Activated CD8-positive, alpha-beta memory T cell treated with anti-CD3 and anti-CD28 coated beads for 24 hours (primary cell): Measurements from ENCODE around the gene GUCY2D.
A peak's percentile ranks its signal among the peaks of the same experiment; 100 is the strongest.

ENCODE experiments used
- DNase-seq: peaks from one replicate; pipeline ENCODE4 v3.0.0-alpha.2; 2020

Gene GUCY2D

DNA sequence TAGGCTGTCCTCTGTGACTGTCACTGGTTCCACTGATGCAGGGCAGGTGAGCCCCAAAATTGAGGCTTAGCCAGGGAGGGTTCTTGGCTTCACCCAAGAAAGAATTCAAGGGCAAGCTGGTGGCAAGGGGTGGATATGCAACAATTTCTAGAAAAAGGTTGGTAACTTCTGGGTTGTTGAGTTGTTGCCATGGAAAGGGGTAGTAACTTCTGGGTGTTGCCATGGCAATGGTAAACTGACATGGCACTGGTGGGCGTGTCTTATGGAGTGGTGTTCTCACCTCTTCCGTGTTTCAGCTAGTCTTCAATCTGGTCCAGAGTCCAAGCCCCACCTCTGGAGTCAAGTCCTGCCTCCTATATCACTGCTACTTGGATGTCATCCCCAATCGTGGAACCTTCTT lies 9.5 kb upstream of the GUCY2D start:
- DNase-seq = no peak

DNA sequence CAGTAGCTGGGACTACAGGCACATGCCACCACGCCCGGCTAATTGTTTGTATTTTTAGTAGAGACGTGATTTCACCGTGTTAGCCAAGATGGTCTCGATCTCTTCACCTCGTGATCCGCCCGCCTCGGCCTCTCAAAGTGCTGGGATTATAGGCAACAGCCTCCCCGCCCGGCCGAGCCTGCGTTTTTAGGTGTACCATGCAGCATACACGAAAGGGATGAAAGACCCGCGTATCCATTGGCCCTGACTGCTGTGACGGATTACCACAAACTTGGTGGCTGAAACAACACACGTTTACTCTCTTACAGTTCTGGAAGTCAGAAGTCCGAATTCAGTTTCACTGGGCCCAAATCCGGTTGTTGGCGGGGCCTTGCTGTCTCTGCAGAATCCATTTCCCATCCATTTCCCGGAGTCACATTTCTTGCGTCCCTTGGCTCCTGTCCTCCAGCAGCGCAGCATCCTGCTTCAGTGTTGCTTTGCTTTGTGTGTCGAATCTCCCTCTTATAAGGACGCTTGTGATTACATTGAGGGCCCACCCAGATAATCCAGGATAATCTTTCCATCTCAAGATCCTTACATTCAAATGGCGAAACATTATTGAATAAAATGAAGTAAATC lies 8.3 kb upstream of the GUCY2D start:
- DNase-seq = no peak

DNA sequence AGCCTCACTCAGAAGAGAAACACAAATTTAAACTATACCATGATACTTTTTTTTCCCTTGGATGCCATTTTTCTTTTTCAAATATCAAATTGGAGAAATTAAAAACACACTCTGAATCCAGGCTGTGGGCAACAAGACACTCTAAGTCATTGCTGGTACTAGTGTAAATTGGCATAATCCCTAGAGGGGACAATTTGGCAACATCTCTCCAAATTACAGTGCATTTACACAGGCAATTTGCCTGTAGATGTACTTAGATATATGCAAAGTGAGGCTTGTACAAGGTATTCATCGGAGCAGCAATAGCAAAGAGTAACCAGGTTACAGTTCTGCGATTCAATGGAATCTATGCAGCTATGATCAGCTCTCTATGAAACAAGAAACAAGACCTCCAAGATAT lies 6.7 kb upstream of the GUCY2D start:
- no peak for DNase-seq

DNA sequence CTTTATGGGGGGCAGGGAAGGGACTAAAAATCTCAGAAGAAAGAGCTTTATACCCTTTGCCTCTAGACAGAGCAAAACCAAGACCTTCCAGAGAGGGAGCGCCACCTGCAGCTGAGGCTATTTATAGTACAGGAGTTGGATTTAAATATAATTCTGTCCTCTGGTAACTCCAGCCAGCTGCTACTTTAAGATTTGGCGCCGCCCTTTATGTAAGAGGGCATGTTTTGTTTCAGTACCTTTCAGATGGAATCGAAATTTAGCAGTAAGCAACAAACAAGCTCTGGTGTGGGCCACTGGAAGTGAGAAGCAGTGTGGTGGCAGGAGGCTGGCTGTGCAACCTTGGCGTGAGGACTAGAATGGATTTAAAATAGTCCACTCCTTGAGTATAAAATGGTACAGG lies 5.2 kb upstream of the GUCY2D start:
- DNase-seq = no peak

DNA sequence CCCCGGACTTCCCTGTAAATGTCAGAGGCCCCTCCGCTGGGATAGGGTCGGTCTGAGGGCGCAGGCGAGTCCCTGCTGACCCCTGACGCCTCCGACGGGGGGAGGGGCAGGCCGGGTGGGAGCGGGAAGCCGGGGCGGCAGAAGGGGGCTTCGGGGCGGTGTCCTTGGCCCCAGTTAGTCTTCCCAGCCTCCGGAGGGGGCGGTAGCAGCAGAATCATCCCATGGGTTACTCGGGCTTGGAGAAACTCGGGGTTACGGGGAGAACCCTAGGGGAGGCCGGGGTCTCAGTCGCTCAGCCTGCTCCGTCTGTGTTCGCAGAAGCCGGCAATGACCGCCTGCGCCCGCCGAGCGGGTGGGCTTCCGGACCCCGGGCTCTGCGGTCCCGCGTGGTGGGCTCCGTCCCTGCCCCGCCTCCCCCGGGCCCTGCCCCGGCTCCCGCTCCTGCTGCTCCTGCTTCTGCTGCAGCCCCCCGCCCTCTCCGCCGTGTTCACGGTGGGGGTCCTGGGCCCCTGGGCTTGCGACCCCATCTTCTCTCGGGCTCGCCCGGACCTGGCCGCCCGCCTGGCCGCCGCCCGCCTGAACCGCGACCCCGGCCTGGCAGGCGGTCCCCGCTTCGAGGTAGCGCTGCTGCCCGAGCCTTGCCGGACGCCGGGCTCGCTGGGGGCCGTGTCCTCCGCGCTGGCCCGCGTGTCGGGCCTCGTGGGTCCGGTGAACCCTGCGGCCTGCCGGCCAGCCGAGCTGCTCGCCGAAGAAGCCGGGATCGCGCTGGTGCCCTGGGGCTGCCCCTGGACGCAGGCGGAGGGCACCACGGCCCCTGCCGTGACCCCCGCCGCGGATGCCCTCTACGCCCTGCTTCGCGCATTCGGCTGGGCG lies 542 bp downstream of the GUCY2D start:
- no peak for DNase-seq

DNA sequence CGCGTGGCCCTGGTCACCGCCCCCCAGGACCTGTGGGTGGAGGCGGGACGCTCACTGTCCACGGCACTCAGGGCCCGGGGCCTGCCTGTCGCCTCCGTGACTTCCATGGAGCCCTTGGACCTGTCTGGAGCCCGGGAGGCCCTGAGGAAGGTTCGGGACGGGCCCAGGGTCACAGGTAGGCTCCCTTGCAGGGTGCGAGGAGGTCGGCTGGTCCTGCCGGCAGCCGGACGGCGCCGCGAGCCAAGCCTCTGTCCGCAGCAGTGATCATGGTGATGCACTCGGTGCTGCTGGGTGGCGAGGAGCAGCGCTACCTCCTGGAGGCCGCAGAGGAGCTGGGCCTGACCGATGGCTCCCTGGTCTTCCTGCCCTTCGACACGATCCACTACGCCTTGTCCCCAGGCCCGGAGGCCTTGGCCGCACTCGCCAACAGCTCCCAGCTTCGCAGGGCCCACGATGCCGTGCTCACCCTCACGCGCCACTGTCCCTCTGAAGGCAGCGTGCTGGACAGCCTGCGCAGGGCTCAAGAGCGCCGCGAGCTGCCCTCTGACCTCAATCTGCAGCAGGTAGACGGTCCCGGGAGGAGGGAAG lies 1.3 kb downstream of the GUCY2D start:
- DNase-seq = no peak

DNA sequence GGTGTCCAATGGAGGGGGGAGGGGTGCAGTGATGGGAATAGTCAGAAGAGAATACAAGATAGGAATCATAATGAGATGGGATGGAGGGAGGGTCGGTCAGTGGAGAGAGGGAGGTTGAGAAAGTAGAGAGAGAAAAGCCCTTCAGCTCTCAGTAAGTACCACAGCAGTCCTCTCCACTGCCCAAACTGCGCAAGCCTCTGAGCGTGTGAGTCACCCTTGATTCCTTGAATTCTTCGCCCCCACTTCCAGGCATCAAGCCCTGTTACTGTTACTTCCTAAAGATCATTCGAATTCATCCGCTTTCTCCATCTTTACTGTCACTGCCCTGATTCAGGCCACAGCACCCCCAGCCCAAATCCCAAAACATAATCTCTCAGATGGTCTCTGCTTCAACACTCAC lies 2.5 kb downstream of the GUCY2D start:
- no peak for DNase-seq

DNA sequence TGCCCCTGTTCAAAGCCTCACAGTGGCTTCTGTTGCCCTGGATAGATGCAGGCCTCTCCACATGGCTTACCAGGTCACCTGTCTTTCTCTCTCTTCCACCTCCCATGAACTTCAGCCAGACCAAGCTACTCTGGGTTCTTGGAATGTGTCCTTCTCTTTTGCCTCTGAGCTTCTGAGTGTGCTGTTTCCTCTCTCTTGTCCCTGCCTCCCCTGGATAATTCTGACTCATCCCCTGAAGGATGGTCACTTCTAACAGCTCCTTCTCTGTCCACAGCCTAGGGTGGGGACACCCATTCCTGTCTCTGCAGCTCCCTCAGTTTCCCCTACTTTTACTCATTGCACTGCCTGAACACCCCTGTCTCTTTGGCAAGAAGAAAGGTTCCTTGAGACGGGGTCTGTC lies 2.9 kb downstream of the GUCY2D start:
- DNase-seq = no peak

DNA sequence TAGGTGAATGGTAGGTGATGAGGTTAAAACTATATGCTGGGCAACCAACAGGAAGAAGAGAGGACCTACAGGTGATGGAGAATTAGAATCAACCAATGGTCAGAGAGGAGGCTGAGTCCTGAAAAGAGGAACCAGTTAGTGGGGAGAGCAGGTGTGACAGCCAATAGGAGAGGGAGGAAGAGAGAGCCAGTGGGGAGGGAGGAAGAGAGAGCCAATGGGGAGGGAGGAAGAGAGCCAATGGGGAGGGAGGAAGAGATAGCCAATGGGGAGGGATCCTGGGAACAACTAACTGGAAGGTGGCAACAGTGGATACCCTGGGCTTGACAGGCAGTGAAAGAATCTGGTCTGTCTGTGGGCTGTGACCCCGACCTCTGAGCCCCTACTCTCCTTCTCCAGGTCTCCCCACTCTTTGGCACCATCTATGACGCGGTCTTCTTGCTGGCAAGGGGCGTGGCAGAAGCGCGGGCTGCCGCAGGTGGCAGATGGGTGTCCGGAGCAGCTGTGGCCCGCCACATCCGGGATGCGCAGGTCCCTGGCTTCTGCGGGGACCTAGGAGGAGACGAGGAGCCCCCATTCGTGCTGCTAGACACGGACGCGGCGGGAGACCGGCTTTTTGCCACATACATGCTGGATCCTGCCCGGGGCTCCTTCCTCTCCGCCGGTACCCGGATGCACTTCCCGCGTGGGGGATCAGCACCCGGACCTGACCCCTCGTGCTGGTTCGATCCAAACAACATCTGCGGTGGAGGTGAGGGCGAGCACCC lies 3.7 kb downstream of the GUCY2D start:
- DNase-seq = no peak

DNA sequence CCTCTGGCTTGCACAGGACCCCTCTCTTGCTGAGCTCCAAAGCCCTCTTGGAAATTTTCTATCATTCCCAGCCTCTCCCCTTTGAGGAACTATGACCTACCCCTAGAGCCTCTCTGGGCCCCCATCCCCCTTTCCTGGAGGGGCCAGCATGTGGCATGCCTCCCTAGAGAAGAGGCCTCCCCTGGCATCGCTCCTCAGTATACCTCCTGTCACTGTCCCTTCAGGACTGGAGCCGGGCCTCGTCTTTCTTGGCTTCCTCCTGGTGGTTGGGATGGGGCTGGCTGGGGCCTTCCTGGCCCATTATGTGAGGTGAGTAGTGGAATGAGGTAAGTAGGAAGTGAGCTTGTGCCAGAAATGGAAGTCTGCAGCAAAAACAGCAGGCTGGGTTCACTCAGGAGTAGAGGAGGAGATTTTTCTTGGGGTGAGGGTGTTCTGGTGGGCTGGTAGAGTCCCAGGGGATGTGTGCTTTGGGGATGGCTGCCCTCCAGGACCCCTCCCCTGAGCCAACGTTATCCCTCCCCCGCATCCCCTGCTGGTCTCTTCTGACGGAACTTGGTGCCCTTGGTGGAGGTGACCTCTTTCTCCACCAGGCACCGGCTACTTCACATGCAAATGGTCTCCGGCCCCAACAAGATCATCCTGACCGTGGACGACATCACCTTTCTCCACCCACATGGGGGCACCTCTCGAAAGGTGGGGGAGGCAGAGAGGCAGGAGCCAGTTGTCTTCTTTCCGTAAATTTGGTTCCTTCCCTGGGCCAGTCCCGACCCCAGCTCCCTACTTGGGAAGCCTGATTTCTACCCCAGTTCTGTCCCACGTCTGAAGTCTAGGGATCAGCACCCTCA lies 4.6 kb downstream of the GUCY2D start:
- no peak for DNase-seq

DNA sequence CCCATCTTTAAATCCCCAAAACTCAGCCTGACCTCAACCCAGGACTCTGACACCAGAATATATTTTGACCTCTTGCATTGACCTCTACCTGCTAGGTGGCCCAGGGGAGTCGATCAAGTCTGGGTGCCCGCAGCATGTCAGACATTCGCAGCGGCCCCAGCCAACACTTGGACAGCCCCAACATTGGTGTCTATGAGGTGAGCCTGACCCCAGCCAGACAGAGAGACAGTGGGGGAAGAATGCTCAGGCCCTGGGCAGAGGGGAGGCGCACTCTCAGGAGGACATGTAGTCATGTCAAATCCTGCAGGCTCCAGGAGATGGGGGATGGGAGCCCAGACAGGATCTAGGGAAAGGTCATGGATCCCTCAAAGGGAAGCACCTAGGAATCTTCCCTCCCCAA lies 5.4 kb downstream of the GUCY2D start:
- no peak for DNase-seq

DNA sequence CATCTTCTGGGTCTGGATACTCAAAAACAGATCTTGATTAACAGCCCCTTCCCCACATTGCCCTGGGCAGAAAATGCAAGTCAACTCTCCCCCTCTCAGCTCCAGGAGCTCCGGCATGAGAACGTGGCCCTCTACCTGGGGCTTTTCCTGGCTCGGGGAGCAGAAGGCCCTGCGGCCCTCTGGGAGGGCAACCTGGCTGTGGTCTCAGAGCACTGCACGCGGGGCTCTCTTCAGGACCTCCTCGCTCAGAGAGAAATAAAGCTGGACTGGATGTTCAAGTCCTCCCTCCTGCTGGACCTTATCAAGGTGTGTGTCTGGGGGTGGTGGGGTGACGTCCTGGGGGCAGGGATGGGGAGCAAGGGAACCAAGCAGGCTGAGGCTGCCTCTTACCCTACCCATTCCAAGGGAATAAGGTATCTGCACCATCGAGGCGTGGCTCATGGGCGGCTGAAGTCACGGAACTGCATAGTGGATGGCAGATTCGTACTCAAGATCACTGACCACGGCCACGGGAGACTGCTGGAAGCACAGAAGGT lies 9.7 kb downstream of the GUCY2D start:
- no peak for DNase-seq

DNA sequence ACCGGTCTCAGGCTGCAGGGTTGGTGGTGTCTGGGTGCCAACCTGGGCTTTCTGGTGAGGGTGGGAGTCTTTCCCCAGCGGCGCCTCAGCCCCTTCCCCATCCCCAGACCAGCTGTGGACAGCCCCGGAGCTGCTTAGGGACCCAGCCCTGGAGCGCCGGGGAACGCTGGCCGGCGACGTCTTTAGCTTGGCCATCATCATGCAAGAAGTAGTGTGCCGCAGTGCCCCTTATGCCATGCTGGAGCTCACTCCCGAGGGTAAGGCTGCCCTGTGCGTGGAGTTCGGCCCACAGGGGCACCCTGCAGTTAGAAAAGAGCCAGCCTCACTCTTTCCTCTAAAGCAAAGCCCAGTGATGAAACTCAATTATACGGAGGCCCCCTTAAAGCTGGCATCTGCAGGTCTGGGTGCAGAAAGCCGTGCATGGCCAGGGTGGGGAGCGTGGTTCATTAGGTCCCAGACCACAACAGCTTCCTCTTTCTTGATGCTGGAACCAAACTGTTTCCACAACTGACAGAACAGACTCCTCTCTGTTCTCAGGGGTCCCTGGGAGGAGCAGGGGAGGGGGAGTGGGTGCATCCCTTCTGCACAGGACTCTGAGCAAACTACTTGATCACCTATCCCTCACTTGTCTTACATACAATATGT lies 10.7 kb downstream of the GUCY2D start:
- peak; percentile 42 for DNase-seq

DNA sequence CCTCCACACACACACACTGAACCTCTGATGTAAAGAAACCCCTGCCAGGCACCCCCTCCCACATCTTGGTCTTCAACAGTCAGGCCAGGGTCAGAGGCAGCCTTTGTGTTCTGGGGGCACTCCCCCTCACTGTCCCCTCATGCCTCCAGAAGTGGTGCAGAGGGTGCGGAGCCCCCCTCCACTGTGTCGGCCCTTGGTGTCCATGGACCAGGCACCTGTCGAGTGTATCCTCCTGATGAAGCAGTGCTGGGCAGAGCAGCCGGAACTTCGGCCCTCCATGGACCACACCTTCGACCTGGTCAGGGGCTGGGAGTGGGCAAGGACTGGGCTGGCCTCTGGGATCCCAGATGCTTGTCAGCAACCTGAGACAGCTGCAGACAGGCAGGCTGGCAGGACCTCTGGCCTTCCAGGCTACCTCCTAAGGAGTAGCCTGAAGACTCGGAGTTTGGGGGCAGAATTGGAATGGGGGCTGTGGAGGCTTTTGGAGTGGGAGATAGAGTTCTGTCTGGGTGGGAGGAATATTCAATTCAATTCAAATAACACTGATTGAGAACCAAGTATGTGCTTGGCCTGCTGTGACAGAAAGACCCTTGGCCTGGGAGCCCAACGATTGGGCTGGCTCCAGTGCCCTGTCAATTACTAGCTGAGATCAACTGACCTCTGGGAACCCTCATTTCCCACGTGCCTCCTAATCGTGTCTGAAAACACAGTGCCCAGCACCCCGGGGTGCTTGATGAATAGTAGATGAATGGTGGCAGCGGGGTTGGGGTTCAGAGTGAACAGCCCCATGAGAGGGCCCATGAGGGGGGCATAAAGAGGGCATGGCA lies 11.5 kb downstream of the GUCY2D start:
- no peak for DNase-seq

DNA sequence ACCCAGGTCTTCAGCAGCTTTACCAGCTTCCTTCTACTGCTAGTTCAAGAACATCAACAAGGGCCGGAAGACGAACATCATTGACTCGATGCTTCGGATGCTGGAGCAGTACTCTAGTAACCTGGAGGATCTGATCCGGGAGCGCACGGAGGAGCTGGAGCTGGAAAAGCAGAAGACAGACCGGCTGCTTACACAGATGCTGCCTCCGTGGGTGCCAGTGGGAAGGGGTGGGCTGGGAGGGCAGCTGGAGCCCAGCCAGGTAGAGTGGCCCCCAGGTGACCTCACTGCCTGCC lies 12.1 kb downstream of the GUCY2D start:
- no peak for DNase-seq

DNA sequence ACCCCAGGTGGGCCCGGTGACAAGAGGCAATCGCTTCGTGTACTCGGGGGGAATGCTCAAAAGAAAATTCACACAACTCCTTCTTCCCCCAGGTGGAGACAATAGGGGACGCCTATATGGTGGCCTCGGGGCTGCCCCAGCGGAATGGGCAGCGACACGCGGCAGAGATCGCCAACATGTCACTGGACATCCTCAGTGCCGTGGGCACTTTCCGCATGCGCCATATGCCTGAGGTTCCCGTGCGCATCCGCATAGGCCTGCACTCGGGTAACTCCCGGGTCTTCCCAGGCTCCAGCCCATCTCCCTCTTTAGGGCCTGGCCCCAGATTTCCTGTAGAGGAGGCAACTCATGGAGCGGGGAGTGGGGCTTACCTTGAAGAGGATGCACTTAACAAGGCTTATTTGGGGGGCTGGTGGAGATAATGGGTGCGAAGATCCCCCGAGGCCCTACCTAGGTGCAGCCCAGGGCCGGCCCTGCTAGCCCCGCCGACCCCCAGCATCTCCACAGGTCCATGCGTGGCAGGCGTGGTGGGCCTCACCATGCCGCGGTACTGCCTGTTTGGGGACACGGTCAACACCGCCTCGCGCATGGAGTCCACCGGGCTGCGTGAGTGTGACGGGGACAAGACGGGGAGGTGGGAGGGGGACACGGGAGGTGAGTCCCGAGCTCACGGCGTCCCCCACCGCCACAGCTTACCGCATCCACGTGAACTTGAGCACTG lies 13.0 kb downstream of the GUCY2D start:
- DNase-seq = no peak

DNA sequence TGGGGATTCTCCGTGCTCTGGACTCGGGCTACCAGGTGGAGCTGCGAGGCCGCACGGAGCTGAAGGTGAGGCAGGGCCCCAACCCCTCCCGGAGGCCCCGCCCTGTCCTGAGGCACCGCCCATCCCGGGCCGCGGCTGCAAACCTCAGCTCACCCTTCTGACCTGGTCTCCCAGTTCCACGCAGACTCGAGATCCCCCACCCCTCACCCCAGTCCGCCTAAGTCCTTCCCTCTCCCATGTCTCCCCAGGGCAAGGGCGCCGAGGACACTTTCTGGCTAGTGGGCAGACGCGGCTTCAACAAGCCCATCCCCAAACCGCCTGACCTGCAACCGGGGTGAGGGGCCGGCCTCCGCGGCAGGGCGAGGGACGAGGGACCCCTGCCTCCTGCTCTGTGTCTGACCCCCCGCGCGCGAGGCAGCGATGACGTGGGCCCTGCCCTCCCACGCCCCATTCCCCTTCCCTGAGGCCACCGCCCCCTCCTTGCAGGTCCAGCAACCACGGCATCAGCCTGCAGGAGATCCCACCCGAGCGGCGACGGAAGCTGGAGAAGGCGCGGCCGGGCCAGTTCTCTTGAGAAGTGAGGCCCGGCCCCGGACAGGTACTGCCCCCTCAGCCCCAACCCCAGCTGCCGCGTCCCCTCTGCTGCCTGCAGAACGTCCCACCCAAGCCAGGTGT lies 13.7 kb downstream of the GUCY2D start:
- peak; percentile 65 for DNase-seq

DNA sequence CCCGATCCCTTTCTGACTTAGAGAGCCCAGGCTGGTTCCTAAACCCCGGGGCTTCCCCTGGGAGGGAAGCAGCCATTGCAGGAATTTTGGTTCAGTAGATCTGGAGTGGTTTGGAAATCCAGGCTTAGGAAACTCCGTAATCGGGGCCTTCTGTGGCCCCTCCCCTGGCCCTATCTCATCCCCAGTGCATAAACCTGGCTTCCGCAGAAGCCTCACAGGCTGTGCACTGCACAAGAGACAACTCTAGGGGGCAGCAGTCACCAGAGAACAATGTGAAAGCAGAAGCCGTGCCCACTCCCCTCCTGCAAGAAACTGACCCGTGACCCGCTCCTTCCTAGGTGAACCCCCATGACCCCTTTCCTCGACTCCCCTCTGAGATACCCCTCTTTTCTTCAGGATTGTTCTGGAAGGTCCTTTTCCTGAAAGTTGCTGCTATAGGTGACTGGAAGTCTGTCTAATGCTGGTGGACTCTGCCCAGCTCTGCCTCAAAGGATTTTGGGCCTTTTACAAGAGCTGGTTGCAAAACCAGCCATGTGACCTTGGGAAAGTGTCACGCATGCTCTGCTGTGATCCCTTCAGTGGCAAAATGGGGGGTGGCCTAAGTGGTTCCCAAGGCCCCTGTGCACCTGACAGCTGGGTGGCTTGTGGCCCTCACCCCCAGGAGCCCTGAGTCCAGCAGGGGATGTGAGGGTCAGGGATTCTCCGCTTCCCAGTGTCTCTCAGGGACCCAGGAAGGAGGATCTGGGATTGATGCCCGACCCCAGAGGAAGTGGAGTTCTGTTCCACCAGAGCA lies 14.4 kb downstream of the GUCY2D start:
- DNase-seq = peak; percentile 72

DNA sequence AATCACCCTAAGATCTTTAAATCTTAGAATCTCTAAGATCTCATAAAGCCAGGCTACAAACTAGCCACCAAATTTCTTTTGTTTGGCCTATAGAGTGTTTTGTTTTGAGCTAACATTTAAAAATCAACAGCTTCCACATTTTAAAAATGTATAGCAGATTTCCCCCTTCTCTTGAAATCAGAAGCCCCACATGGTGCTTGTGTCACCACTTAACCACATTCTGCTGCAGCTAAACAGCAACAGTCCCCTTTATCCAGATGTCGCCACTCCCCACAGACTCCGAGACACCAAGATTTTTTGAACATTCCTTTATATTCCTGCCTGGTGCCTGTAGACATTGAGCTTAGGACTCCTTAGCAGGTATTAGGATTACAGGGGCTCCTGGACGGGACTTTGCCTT lies 16.0 kb downstream of the GUCY2D start:
- no peak for DNase-seq
